ENCODE measurements around the gene ATXN1. TPM values are rescaled to one million over a fixed set of nuclear protein-coding genes. Genes with fewer than 3 reads are reported as not detected.
A peak's percentile ranks its signal among the peaks of the same experiment; 100 is the strongest.

Gene ATXN1
- total RNA-seq, 1 donor from 2014 or later, result 69.1 TPM

DNA sequence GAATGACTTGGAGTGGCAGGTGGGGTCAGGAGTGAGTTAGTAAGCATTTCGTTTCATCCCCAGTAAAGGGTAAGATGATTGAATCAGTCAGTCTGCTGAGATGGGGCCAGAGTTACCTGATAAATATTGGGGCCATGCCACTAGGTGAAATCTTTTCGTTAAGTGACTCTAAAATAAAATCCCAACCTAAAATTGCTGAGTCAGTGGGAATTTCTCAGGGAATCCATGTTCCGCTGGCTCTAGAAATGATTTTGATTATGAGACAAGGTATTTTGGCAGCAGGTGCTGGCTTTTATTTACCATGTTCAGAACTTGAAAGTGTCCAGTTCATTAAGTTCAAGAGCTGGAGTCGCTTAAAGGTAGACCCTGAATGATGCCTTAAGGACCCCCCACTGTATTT lies 397.5 kb downstream of the ATXN1 start:
- intact Hi-C loops (cut with micrococcal nuclease), result no loop called here
- H3K4me1 Mint-ChIP-seq (ENCODE audit: low read depth), result no peaks in the 10 kb centered on the region
- H3K27ac Mint-ChIP-seq, result no peak overlapping the region
- no peaks in the 10 kb centered on the region for H3K9me3 Mint-ChIP-seq
- no peak overlapping the region for H3K4me3 Mint-ChIP-seq (ENCODE audit: low read depth)
- H3K27me3 Mint-ChIP-seq (ENCODE audit: low read depth), result no peaks in the 10 kb centered on the region
- no peak for DNase-seq (ENCODE audit: low spot score)
- H3K36me3 Mint-ChIP-seq (ENCODE audit: low read depth), result no peaks in the 10 kb centered on the region

DNA sequence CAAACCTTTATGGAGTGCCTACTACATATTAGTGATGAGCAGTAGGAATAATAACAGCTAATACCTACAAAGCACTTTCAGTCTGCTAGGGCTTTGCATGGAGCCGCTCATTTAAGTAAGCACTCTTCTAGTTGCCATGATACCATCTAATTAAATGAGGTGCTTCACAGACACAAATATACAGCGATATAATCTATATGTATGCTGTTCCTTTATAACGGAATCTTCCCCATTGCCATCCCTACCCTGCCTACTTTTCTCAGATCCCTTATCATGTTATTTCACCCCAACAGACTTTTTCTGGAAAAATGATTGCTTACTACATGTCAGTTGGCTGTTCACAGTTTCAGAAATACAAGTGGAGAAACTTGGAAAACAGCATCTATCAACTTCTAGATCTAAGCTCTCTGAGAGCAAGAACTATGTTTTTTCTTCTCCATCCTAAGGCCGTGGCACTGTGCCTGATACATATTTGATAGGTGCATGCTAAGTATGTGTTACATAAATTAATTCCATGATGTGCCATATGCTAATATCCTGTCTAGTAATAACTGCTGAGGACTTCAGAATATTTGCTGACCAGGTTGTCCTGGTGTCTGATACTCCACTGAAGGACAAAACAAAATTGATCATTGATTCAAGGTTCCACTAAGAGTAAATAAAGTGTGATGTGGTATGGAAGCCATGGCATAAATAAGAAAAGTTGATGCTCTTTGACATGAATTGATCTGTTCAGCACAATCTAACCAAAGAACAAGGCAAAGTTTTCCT lies 398.3 kb downstream of the ATXN1 start:
- Mint-ChIP-seq H3K9me3 (no peaks in the 10 kb centered on the region), H3K4me3 (ENCODE audit: low read depth) (no peak overlapping the region), H3K36me3 (ENCODE audit: low read depth) (no peaks in the 10 kb centered on the region), H3K27ac (no peak overlapping the region), H3K4me1 (ENCODE audit: low read depth) (no peaks in the 10 kb centered on the region), H3K27me3 (ENCODE audit: low read depth) (no peaks in the 10 kb centered on the region)
- intact Hi-C loops (cut with micrococcal nuclease), result no loop called here
- DNase-seq (ENCODE audit: low spot score), result no peak

DNA sequence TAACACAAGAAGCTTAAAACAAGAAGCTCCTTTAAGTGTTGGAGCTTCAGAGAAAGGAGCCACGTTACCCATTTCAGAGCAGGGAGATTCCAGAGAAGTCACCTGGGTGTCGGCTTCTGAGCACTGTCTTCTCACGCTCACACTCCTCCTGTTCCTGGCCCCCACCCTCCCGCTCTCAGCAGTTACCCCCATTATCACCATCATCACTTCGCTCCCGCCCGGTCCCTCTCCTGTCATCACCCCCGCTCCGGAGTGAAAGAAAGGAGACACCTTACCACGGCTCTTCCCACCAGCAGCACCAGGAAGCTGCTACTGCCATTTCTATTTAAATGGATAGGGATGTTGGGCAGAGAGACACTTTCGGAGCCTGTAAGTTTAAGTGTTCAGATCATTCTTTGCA lies 399.0 kb downstream of the ATXN1 start:
- no peaks in the 10 kb centered on the region for H3K36me3 Mint-ChIP-seq (ENCODE audit: low read depth)
- H3K9me3 Mint-ChIP-seq, result no peaks in the 10 kb centered on the region
- no peak overlapping the region for H3K27ac Mint-ChIP-seq
- no peaks in the 10 kb centered on the region for H3K27me3 Mint-ChIP-seq (ENCODE audit: low read depth)
- no peak overlapping the region for H3K4me3 Mint-ChIP-seq (ENCODE audit: low read depth)
- no peaks in the 10 kb centered on the region for H3K4me1 Mint-ChIP-seq (ENCODE audit: low read depth)
- intact Hi-C loops (cut with micrococcal nuclease), result no loop called here
- no peak for DNase-seq (ENCODE audit: low spot score)

DNA sequence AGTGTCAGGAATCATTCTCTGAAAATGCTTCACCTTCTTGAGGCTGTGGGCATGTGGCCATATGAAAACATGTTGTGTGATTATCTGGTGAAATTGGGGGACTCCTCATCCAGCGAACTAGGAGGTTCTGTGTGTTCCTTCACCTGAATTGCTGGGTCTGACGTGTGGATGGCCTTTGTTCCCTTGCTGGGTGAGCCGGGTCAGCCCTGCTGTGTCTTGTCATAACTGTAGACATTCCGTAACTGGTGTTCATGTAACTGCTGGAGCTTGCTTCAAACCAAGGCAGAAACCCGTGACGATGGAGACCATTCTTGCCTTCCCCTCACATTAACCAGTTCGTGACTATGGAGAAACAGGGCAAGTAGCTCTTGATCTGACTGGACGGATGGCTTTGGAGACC lies 399.4 kb downstream of the ATXN1 start:
- no peak overlapping the region for H3K4me3 Mint-ChIP-seq (ENCODE audit: low read depth)
- no peaks in the 10 kb centered on the region for H3K4me1 Mint-ChIP-seq (ENCODE audit: low read depth)
- no peaks in the 10 kb centered on the region for H3K27me3 Mint-ChIP-seq (ENCODE audit: low read depth)
- intact Hi-C loops (cut with micrococcal nuclease), result no loop called here
- H3K27ac Mint-ChIP-seq, result no peak overlapping the region
- no peaks in the 10 kb centered on the region for H3K9me3 Mint-ChIP-seq
- DNase-seq (ENCODE audit: low spot score), result no peak
- H3K36me3 Mint-ChIP-seq (ENCODE audit: low read depth), result no peaks in the 10 kb centered on the region

GRCh38 chr6:16361121-16361520 lies 400.1 kb downstream of the ATXN1 start:
- H3K27me3 Mint-ChIP-seq (ENCODE audit: low read depth), result no peaks in the 10 kb centered on the region
- no peak for DNase-seq (ENCODE audit: low spot score)
- intact Hi-C loops (cut with micrococcal nuclease), result no loop called here
- H3K4me1 Mint-ChIP-seq (ENCODE audit: low read depth), result peaks cover 2% of the 10 kb centered on the region
- no peak overlapping the region for H3K27ac Mint-ChIP-seq
- H3K4me3 Mint-ChIP-seq (ENCODE audit: low read depth), result no peak overlapping the region
- H3K9me3 Mint-ChIP-seq, result no peaks in the 10 kb centered on the region
- no peaks in the 10 kb centered on the region for H3K36me3 Mint-ChIP-seq (ENCODE audit: low read depth)

DNA sequence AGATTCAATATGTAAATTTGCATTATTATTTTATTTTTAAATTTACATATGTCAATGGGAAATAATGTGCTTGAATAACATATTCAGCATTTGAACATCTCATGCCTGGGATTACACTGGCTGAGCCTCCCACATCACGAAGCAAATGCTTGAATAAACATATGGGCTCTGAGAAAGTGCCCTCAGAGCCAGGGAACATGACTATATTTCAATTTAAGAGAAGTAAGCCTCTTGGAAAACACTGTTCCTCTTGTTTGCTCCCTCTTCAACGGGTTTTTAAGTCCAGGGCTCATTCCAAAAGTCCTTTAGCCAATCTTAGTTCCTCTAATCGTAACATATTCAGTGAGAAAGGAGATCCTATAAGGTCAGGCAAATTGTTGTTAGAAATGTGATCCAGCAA lies 400.9 kb downstream of the ATXN1 start:
- no peak overlapping the region for H3K27ac Mint-ChIP-seq
- peaks cover 7% of the 10 kb centered on the region for H3K4me1 Mint-ChIP-seq (ENCODE audit: low read depth)
- no peaks in the 10 kb centered on the region for H3K9me3 Mint-ChIP-seq
- intact Hi-C loops (cut with micrococcal nuclease), result no loop called here
- no peak overlapping the region for H3K4me3 Mint-ChIP-seq (ENCODE audit: low read depth)
- no peaks in the 10 kb centered on the region for H3K27me3 Mint-ChIP-seq (ENCODE audit: low read depth)
- H3K36me3 Mint-ChIP-seq (ENCODE audit: low read depth), result no peaks in the 10 kb centered on the region
- DNase-seq (ENCODE audit: low spot score), result no peak

- DNase-seq (ENCODE audit: low spot score), result no peak
- H3K27me3 Mint-ChIP-seq (ENCODE audit: low read depth), result no peaks in the 10 kb centered on the region
- no peak overlapping the region for H3K4me3 Mint-ChIP-seq (ENCODE audit: low read depth)
- no peak overlapping the region for H3K27ac Mint-ChIP-seq
- H3K9me3 Mint-ChIP-seq, result no peaks in the 10 kb centered on the region
- H3K36me3 Mint-ChIP-seq (ENCODE audit: low read depth), result no peaks in the 10 kb centered on the region
- H3K4me1 Mint-ChIP-seq (ENCODE audit: low read depth), result peaks cover 7% of the 10 kb centered on the region
- intact Hi-C loops (cut with micrococcal nuclease), result no loop called here
These were observed 401.7 kb downstream of the ATXN1 start for GRCh38 chr6:16359563-16359962.

DNA sequence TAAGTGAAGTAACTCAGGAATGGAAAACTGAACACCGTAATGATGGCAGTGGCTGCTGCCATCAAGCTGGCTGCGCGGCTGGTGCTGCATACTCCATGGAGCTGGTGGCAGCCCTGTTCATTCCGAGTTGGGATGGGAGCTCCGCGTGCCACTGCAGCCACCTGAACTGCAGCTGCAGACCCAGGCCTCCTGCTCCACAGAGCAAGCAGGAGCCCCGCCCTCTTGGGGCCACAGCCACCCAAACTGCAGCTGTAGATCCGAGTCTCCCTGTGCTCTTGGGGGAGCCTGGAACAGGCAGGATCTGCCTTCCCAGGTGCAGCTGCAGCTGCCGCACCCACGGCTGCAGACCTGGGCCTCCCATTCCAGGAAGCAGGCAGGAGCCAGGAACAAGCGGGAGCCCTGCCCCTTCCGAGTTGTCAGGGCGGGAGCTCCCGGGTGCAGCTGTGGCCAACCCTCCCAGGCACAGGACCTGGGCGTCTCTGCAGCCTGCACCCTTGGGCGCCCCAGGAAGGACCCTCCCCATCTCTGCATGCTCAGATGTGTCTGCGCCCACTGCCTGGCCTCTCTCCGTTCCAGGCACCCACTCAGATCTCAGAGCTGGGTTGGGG lies 402.6 kb downstream of the ATXN1 start:
- intact Hi-C loops (cut with micrococcal nuclease), result no loop called here
- Mint-ChIP-seq H3K27me3 (ENCODE audit: low read depth) (no peaks in the 10 kb centered on the region), H3K4me1 (ENCODE audit: low read depth) (peaks cover 7% of the 10 kb centered on the region), H3K4me3 (ENCODE audit: low read depth) (no peak overlapping the region), H3K36me3 (ENCODE audit: low read depth) (no peaks in the 10 kb centered on the region), H3K27ac (no peak overlapping the region), H3K9me3 (no peaks in the 10 kb centered on the region)
- DNase-seq (ENCODE audit: low spot score), result no peak

DNA sequence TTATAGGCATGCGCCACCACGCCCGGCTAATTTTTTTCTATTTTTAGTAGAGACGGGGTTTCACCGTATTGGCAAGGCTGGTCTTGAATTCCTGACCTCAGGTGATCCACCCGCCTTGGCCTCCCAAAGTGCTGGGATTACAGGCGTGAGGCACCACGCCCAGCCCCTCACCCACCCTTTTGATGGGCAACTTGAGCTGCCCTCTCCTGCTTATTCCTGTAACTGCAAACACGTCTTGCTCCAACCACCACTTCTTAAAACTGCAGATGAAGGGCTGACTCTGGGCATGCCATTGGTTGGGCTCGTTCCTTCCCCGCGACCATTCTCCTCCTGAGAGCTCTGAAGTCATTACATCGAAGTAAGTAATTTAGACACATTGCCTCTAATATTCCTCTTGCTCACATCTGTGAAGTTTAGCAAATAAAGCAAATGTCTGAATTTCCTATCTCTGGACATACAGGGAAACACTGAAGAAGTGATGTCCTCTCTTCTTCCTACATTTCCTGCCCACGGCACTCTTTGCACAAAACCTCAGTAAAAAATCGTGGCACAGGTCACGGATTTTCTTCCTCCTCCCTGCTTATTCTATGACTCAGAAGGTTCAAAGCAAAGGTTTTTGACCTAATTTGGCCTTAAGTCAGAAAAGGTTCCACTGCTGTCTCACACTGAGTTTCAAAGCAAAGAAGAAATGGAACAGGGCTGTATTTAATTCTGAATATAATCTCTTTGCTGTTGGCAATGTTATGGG lies 405.4 kb downstream of the ATXN1 start:
- peak overlapping the region; percentile 42 for H3K27ac Mint-ChIP-seq
- intact Hi-C loops (cut with micrococcal nuclease), result no loop called here
- no peak for DNase-seq (ENCODE audit: low spot score)
- no peaks in the 10 kb centered on the region for H3K27me3 Mint-ChIP-seq (ENCODE audit: low read depth)
- H3K4me3 Mint-ChIP-seq (ENCODE audit: low read depth), result no peak overlapping the region
- H3K9me3 Mint-ChIP-seq, result no peaks in the 10 kb centered on the region
- peaks cover 7% of the 10 kb centered on the region for H3K4me1 Mint-ChIP-seq (ENCODE audit: low read depth)
- H3K36me3 Mint-ChIP-seq (ENCODE audit: low read depth), result no peaks in the 10 kb centered on the region

DNA sequence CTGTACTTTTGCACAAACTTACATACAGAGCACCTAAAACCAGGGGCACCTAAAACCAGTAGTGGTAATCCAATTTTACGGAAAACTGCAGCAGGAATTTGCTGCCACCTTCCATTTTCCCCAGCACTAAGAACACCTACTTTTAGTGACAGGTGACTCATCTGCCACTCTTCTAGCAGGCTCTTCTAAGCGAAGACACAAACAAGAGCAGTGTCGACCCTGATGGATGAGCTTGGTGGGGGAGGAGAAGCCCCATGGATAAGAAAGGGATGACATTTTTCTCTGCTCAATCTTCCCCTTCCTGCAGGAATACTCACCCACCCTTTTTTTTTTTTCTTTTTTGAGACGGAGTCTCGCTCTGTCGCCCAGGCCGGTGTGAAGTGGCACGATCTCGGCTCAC lies 406.0 kb downstream of the ATXN1 start:
- intact Hi-C loops (cut with micrococcal nuclease), result no loop called here

GRCh38 chr6:16354692-16355091 lies 406.6 kb downstream of the ATXN1 start:
- Mint-ChIP-seq H3K27me3 (ENCODE audit: low read depth) (no peaks in the 10 kb centered on the region), H3K36me3 (ENCODE audit: low read depth) (no peaks in the 10 kb centered on the region), H3K27ac (no peak overlapping the region), H3K4me1 (ENCODE audit: low read depth) (peaks cover 7% of the 10 kb centered on the region), H3K4me3 (ENCODE audit: low read depth) (no peak overlapping the region), H3K9me3 (no peaks in the 10 kb centered on the region)
- intact Hi-C loops (cut with micrococcal nuclease), result no loop called here
- DNase-seq (ENCODE audit: low spot score), result no peak

More for the DNA sequence above, 406.0 kb downstream of the ATXN1 start:
- Mint-ChIP-seq H3K4me3 (ENCODE audit: low read depth) (no peak overlapping the region), H3K4me1 (ENCODE audit: low read depth) (peaks cover 7% of the 10 kb centered on the region), H3K27ac (no peak overlapping the region), H3K36me3 (ENCODE audit: low read depth) (no peaks in the 10 kb centered on the region), H3K9me3 (no peaks in the 10 kb centered on the region), H3K27me3 (ENCODE audit: low read depth) (no peaks in the 10 kb centered on the region)
- no peak for DNase-seq (ENCODE audit: low spot score)

GRCh38 chr6:16352821-16353438 lies 408.3 kb downstream of the ATXN1 start:
- H3K36me3 Mint-ChIP-seq (ENCODE audit: low read depth), result no peaks in the 10 kb centered on the region
- intact Hi-C loops (cut with micrococcal nuclease), result no loop called here
- H3K4me3 Mint-ChIP-seq (ENCODE audit: low read depth), result no peak overlapping the region
- no peak for DNase-seq (ENCODE audit: low spot score)
- H3K9me3 Mint-ChIP-seq, result no peaks in the 10 kb centered on the region
- no peaks in the 10 kb centered on the region for H3K27me3 Mint-ChIP-seq (ENCODE audit: low read depth)
- no peak overlapping the region for H3K27ac Mint-ChIP-seq
- peaks cover 8% of the 10 kb centered on the region for H3K4me1 Mint-ChIP-seq (ENCODE audit: low read depth)

- no peak overlapping the region for H3K27ac Mint-ChIP-seq
These were observed 409.0 kb downstream of the ATXN1 start for GRCh38 chr6:16352258-16352635.

More at GRCh38 chr6:16352258-16352635, 409.0 kb downstream of the ATXN1 start:
- no peaks in the 10 kb centered on the region for H3K27me3 Mint-ChIP-seq (ENCODE audit: low read depth)
- peaks cover 8% of the 10 kb centered on the region for H3K4me1 Mint-ChIP-seq (ENCODE audit: low read depth)
- H3K36me3 Mint-ChIP-seq (ENCODE audit: low read depth), result no peaks in the 10 kb centered on the region
- no peak for DNase-seq (ENCODE audit: low spot score)
- H3K4me3 Mint-ChIP-seq (ENCODE audit: low read depth), result no peak overlapping the region
- intact Hi-C loops (cut with micrococcal nuclease), result no loop called here
- H3K9me3 Mint-ChIP-seq, result no peaks in the 10 kb centered on the region

All from activated T-helper 2 cell treated with anti-CD3 and anti-CD28 coated beads, Interferon-gamma antibody, Interleukin-2, Interleukin-4, amounts not matched to agents 10 μg/mL and 5 μg/mL and 100 μg/mL, durations not matched to agents 14 hours and 24 hours and 36 hours (primary cell).